ENCODE measurements around the gene SLC24A5.

Gene SLC24A5

GRCh38 chr15:48119277-48119676, 1.5 kb upstream of the SLC24A5 start:
- DNase-seq = no peak

- no peak for DNase-seq
Observed at GRCh38 chr15:48121849-48122248, 1.1 kb downstream of the SLC24A5 start.

- DNase-seq = no peak
Observed at GRCh38 chr15:48126667-48127355, 6.0 kb downstream of the SLC24A5 start.

GRCh38 chr15:48131324-48131723, 10.5 kb downstream of the SLC24A5 start:
- DNase-seq = no peak

- DNase-seq = no peak
Observed at GRCh38 chr15:48132874-48133273, 12.1 kb downstream of the SLC24A5 start.

- no peak for DNase-seq
Observed at GRCh38 chr15:48143856-48144255, 23.1 kb downstream of the SLC24A5 start.

GRCh38 chr15:48144889-48145288, 24.1 kb downstream of the SLC24A5 start:
- DNase-seq = no peak

GRCh38 chr15:48145923-48146322, 25.1 kb downstream of the SLC24A5 start:
- no peak for DNase-seq

- DNase-seq = no peak
Observed at GRCh38 chr15:48147358-48147757, 26.6 kb downstream of the SLC24A5 start.

GRCh38 chr15:48149858-48150257, 29.1 kb downstream of the SLC24A5 start:
- no peak for DNase-seq

- no peak for DNase-seq
Observed at GRCh38 chr15:48153526-48153925, 32.7 kb downstream of the SLC24A5 start.

GRCh38 chr15:48168616-48169015, 47.8 kb downstream of the SLC24A5 start:
- DNase-seq = no peak

- no peak for DNase-seq
Observed at GRCh38 chr15:48170981-48171380, 50.2 kb downstream of the SLC24A5 start.

- DNase-seq = no peak
Observed at GRCh38 chr15:48175126-48175525, 54.3 kb downstream of the SLC24A5 start.

GRCh38 chr15:48176112-48176511, 55.3 kb downstream of the SLC24A5 start:
- DNase-seq = no peak

GRCh38 chr15:48176957-48177356, 56.2 kb downstream of the SLC24A5 start:
- DNase-seq = no peak

- DNase-seq = no peak
Observed at GRCh38 chr15:48177383-48177765, 56.6 kb downstream of the SLC24A5 start.

- peak; percentile 43 for DNase-seq
Observed at GRCh38 chr15:48177766-48178647, 57.2 kb downstream of the SLC24A5 start, which contains the start of gene MYEF2. Gene MYEF2, minus strand, starts transcription at chr15:48178295. Its CDS starts 58 bp downstream, at chr15:48178237.

GRCh38 chr15:48178648-48178931, 57.8 kb downstream of the SLC24A5 start:
- no peak for DNase-seq

GRCh38 chr15:48182749-48183148, 62.0 kb downstream of the SLC24A5 start:
- DNase-seq = no peak

- no peak for DNase-seq
Observed at GRCh38 chr15:48185529-48185928, 64.7 kb downstream of the SLC24A5 start.

GRCh38 chr15:48186271-48186670, 65.5 kb downstream of the SLC24A5 start:
- DNase-seq = no peak

GRCh38 chr15:48190932-48191573, 70.3 kb downstream of the SLC24A5 start:
- DNase-seq = no peak
